NCI-H446 (cell line): Measurements from ENCODE around the gene PTGES3L.
"Not testable (repeated sequence)": the region's sequence is repeated elsewhere in the genome, so short reads cannot be mapped to it uniquely, and the experiment has no call there.

Experiments
- DNase-seq, 2 experiments: peaks; one replicate each; lab custom pipeline; 2025; lab: John Stamatoyannopoulos, UW

Gene PTGES3L

DNA sequence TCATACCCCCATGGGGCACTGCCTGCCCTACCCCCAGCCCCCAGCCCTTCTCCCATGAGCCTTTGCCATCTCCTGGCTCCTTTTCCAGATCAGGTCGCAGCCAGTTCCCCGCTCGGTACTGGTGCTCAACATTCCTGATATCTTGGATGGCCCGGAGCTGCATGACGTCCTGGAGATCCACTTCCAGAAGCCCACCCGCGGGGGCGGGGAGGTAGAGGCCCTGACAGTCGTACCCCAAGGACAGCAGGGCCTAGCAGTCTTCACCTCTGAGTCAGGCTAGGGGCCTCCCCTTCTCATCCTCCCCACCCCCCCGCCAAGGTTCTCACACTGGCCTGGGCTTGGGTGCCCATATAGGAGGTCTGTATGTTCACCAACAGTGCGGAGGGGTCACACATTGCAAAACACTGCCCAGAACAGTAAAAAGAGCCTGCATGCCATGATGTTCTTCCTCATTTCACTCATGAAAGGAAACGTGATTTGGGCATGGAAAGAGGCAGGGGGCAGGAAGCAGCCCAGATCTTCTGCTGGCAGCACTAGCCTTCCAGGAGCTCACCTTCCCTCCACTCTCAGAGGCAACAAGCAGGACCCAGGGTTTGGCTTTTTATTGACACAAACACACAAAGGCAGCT, 34.3 kb upstream of the PTGES3L start:
- no peak for DNase-seq

DNA sequence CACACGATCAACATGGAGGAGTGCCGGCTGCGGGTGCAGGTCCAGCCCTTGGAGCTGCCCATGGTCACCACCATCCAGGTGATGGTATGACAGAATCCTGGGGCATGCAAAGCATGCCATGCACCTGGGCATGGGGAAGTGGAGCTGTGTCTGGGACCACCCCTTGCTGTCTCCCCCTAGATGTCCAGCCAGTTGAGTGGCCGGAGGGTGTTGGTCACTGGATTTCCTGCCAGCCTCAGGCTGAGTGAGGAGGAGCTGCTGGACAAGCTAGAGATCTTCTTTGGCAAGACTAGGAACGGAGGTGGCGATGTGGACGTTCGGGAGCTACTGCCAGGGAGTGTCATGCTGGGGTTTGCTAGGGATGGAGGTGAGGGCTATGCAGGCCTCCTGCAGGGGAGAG, 33.4 kb upstream of the PTGES3L start:
- DNase-seq = no peak

DNA sequence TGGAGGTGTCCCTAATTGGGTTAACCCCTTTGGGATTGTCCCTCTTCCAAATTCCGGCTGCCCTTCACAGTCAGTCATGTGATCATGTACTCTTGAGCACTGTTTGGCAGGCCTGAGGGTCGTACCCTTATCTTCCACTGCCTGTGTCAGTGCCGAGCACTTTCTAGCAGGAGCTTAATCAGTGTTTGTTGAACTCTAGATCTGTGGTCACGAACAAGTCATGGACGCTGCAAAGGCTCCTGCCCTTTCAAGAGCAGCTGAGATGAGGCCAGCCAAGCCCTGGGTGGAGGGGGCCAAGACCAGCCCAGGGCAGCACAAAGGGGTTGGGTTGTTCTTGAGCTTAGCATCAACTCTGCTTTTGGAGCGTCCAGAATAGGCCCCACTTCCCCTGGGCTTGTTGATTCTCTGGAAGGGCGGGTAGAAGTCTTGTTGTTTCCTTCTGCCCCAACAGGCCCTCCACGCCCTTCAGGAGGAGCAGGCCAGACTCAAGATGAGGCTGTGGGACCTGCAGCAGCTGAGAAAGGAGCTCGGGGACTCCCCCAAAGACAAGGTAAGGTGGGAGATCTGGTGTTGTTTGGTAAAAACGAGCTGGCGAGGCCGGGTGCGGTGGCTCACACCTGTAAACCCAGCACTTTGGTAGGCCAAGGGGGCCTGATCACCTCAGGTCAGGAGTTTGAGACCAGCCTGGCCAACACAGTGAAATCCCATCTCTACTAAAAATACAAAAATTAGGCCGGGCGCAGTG, 32.0 kb upstream of the PTGES3L start:
- DNase-seq = no peak

DNA sequence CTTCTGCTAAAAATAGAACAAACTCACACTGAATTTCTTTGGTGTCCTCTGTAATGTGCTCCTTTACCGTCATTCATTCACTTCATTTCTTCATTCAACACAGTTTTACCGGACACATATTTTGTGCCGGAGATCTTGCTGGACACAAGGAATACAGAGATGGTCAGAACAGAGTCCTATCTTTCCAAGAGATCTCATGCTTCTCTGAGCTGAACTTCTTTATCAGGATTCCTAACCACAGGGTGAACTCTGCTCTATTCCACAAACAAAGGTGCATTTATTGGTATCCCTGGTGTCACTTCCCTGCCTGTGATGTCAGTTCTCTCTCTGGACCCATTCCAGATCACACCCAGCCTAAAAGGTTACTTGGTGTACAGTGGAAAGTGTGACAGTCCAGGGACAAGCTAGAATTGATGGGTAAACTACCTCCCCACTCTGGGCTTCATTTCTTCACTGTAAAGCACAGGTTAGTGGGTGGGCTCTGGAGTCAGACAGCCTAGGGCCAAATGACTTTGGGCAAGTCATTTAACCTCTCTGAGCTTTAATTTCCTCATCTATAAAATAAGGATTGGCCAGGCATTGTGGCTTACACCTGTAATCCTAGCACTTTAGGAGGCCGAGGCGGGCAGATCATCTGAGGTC, 30.9 kb upstream of the PTGES3L start:
- DNase-seq = no peak

DNA sequence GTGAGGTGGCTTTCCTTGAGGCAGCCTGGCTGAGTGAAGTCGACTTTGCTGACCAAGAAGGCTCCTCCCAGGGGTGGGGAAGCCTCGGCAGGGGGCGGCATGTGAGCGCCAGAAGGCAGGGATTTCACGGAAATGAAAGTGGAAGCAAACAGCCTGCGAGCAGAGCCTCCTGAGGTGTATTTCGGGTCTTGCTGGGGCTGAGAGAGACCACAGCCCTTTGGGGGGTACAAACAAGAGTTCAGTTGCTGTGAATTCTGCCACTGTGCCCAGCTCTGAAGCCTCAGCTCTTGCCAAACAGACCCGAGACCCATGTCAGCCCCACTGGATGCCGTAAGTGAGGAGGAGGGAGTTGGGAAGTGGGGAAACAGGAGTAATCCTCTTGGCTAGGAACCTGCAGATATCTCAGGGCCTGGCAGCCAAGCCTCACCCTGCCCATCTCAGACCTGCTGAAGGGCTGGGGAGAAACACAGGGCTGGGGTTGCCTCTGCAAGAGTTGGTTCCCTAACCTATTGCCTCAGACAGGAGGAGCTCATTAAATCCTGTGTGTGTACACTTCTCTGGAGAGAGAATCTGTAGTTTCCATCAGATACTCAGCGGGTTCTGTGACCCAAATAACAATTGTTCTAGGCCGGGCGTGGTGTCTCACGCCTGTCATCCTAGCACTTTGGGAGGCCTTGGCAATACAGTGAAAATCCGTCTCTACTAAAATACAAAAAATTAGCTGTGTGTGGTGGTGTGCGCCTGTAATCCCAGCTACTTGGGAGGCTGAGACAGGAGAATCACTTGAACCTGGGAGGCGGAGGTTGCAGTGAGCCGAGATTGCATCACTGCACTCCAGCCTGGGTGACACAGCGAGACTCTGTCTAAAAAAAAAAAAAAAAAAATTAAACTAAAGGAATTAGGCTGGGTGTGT, 27.0 kb upstream of the PTGES3L start, which contains the start of gene IFI35:
Gene IFI35, plus strand, starts transcription at position 146 of the 913 bp plus-strand sequence. Its CDS starts 164 bp downstream, at position 310.
- DNase-seq = no peak

DNA sequence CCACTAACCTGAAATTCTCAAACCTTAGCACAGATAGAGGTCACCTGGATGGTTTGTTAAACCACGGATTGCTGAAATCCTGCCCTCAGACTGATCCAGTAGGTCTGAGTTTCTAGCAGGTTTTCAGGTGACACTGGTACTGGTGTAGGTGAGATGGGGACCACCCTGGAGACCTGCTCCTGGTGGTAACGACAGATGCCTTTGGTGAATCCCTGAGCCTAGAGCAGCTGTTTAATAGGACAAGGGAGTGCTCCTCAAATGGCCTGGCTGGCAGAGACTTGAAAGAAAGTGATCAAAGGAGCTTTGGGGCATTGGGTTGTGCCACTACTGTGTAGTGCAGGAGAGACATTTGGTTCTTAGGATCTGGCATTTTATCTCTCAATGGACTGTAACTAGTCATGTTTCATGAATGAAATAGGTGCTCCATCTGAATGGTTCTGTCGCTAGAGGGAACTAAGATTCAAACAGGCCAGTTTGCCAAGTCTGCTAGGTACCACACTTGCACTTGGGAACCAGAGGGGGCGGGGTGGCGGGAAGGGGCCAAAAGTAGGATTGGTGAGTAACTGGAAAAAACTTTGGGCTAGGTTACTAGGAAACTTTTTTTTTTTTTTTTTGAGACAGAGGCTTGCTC, 23.8 kb upstream of the PTGES3L start:
- no peak for DNase-seq

DNA sequence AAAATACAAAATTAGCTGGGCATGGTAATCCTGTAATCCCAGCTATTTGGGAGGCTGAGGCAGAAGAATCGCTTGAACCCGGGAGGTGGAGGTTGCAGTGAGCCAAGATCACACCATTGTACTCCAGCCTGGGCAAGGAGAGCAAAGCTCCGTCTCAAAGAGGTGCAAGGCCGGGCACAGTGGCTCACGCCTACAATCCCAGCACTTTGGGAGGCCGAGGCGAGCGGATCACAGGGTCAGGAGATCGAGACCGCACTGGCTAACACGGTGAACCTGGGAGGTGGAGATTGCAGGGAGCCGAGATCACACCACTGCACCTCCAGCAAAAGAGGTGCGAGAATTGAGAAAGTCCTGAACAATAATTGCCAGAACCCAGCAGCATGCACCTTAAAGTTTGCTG, 21.0 kb upstream of the PTGES3L start:
- not testable (repeated sequence) for DNase-seq

DNA sequence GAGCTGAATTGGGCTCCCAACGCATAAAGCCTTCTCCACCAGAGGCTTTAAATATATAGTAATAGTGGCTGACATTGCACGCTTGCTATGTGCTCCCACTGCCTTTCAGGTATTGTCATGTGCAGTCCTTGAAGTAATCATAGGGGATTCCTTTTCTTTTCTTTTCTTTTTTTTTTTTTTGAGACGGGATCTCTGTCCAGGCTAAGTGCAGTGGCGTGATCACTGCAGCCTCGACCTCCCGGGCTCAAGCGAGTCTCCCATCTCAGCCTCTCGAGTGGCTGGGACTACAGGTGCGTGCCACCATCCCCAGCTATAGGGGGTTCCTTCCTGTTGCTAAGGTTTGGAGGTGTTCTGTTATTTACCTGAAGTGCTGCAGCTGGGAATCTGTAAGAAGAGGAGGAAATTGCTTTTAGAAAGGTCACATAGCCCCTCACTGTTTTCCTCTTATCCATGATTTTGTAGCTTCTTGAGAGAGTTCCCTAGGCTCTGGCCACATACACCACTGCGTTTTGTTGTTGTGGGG, 19.2 kb upstream of the PTGES3L start:
- DNase-seq = no peak

DNA sequence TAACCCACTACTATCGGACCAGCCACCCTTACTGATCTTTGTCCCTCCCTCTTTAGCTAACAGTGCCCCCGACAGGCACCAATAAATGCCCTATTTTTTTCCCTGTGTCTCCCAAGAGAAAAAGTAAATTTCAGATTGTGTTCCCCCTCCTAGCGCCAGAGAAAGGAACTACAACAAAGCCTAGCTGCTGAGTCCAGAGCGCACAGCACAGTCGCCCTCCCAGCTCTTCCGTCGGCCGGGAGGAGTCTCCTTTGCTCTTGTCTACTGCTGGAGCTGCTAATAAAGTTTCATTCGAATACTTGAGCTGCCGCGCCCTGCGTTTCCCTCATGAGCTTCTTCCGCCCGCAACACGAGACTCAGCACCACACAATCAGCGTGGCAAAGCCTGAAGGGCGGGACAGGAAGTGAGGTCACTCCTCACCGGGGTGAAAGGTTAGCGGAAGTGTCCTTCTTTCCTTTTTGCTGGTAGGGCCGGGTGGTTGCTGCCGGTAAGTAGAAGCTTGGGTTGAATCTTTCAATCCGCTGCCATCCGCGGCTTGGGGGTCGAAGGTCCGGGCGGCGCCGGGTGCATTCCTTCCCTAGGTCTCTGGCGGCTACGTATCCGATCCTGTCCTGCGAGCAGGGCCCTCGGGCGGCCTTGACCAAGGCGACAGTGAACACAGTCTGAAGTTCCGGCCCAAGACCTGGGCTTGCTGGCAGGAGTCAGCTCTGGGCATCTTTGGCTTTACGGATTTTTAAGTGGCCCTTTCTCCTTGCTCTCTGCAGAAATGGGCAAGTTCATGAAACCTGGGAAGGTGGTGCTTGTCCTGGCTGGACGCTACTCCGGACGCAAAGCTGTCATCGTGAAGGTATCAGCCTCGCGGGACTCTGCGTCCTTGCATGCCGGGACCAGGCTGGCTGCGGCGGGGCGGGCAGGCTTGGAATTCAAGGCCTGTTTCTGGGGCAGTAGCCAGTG, 18.4 kb upstream of the PTGES3L start, which contains the start of gene RPL27:
Gene RPL27, plus strand, starts transcription at position 436 of the 955 bp plus-strand sequence. Its CDS starts 332 bp downstream, at position 768.
- DNase-seq = peak; percentile 98 to 99

DNA sequence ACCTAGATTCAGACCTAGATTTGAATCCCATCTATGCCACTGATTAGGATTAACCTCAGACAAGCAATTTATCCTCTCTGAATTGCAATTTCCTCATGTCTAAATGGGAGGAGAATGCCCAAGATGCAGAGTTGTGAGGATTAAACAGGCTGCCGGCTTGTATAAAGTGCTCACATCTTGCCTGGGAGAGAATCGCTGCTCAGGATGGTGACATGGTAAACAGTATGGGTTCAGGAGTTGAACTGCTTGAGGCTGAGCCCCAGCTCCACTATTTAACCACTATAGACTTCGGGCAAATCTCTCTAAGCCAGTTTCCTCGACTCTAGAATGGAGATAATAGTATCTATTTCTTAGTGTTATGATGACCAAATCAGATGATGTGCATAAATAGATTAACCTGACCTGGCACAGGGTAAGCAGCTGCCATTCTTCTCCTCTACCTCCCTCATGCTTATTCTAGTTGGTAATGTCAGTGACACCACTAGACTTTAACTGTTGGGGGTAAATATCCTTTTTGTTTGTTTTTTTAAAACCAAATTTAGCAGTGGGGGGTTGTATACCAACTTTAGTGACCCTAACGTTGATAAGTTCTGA, 17.6 kb upstream of the PTGES3L start:
- no peak for DNase-seq

DNA sequence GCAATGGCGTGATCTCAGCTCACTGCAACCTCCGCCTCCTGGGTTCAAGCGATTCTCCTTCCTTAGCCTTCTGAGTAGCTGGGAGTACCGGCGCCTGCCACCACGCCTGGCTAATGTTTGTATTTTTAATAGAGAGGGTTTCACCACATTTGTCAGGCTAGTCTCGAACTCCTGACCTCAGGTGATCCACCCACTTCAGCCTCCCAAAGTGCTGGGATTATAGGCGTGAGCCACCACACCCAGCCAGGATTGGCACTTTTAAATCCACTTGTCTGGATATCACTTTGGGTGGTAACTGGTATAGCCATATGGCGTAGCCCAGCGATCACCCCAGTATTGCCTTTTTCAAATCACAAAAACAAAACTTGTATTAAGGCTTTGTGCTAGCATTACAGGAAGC, 14.0 kb upstream of the PTGES3L start:
- DNase-seq = not testable (repeated sequence)

DNA sequence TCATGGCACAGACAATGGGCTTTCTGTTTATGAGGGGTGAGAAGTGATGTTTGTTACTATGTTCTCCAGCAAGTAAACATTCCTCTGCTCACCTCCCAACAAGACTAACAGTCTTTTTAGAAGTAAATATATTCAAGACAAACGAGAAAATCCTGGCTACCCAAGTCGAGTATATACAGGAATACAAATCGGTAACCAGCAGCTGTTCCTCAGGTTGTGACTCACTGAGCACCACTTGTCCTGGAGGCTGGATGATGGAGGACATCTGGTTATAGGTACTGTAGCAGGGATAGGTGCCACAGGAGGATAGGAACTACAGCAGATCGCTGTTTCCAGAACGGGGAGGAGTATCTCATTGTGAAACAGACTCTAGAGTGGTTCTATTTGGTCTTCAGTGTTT, 13.0 kb upstream of the PTGES3L start:
- DNase-seq = no peak

DNA sequence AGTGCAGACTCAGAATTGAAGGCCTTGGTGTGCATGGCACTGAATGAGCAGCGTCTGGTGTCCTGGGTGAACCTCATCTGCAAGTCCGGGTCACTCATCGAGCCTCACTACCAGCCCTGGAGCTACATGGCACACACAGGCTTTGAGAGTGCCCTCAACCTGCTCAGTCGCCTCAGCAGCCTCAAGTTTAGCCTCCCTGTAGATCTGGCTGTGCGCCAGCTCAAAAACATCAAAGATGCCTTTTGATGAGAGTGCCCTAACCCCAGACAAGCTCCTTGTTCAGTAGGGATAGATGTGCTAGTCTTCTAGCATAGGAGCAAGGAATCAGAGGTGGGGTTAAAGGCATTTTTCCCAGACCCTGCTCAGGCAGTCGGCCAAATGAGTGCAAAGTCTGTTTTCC, 11.6 kb upstream of the PTGES3L start:
- DNase-seq = no peak

DNA sequence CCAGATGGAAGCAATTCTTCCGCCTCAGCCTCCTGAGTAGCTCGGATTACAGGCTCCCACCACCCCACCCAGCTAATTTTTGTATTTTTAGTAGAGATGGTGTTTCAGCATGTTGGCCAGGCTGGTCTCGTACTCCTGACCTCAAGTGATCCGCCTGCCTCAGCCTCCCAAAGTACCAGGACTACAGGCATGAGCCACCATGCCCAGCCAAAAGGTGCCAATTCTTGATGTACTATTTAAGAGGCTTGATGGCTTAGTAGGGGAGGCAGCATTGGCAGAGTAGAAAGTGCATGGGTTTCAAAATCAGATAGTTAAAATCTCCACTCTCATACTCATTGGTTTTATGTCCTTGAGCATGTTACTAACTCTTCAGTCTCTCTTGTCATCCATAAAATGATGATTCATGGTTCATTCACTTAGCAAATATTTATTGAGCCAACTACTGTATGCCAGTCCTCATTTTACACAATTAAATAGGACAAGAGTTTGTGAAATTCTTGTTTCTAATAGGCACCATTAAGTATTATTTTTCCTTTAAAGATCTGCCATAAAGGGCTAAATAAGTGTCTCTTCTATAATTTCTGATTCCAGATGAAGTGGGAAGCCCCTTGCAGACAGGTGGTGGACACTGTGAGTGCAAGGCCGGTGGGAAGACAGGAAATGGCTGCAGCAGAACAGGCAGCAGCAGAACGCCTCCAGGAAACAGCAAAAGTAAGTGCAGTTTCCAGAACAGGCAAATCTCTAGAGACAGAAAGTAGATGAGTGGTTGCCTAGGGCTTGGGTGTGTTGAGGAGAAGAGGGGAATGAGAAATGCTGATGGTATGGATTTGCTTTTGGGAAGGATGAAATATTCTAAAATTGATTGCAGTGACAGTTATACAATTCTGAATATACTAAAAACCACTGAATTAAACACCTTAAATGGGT, 10.1 kb upstream of the PTGES3L start:
- no peak for DNase-seq

DNA sequence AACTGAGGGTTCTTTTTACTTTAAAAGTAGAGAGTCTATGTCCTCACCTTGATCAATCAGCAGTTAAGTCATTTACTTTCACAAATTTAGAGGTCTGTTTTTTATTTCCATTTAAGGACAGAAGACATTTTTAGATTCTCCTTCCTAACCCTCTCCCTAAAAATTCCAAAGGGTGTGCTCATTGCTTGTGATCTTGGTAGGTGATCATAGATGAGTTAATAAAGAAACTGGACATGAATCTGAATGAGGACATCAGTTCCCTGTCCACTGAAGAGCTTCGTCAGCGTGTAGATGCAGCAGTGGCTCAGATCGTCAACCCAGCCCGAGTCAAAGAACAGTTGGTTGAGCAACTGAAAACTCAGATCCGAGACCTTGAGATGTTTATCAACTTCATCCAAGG, 9.3 kb upstream of the PTGES3L start:
- DNase-seq = no peak

DNA sequence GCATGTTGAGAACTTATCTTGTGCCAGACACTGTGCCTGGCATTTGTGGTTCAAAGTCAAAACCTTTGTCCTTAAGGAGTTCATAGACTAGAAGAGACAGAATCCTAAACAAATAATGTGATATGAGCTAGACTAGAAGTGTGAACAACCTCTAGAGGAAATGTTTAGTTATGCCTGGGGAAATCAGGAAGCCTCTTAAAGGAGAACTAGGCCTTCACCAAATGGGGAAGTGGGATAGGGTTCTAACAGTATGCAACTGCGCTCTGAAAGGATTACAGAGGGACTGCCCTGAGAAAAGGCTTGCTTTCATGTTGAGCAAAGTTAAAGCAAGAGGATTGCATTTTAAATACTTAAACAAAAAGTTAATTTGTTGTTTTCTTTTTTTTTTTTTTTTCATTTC, 5.3 kb upstream of the PTGES3L start:
- DNase-seq = no peak

DNA sequence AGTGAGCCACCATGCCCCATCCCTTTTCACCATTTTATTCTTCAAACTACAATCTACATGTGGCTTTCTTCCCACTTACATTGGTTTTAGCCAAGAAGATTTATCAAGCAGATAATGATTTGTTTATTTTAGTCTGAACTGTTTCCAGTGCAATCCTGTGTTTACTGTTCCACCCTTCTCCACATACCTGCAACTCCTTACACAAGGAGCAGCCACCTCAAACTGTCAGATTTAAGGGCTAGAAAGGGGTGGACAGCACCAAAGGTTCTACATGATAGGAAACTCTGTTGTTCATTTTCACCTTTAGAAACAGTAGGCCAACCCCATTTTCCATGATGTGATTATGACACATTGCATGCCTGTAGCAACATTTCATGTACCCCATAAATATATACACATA, 2.4 kb upstream of the PTGES3L start:
- no peak for DNase-seq

DNA sequence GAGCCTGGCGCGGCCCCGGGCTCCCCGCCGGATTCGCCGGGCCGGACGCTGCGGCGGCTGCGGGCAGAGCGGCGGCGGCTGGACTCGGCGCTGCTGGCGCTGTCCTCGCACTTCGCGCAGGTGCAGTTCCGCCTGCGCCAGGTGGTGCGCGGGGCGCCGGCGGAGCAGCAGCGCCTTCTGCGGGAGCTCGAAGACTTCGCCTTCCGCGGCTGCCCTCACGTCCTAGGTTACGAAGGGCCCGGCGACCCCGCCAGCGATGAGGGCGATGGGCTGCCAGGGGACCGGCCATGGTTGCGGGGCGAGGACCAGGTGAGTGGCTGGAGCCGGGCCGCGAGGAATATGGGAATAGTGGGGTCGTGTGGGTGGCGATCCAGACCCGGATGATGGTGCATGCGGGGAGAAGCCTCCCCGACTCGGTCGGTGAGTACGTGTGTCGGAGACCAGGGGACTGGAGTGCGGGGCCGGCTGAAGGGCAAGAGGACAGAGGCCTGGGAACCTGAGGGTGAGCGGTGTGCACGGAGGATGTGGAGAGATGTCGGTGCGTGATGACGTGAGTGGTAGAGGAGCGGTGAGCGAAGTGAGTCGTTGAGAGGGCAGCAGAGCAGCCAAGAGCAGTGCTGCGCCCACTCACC, 1.0 kb upstream of the PTGES3L start:
- no peak for DNase-seq
